HepG2 (cell line): ENCODE measurements around the gene MAN2C1. TPM values are rescaled to one million over a fixed set of nuclear protein-coding genes. Genes with fewer than 3 reads are reported as not detected.

Source experiments
- GATAD2A ChIP-seq: IDR thresholded peaks from 2 replicates; pipeline ENCODE4 v1.6.1; 2016
- KLF12 ChIP-seq: sonication (generic); formaldehyde crosslinking; IDR thresholded peaks from 2 replicates; pipeline ENCODE4 v1.4.0; 2020; ENCODE audit warnings: missing genetic modification reagents, borderline replicate concordance
- NFYC ChIP-seq: IDR thresholded peaks from 2 replicates; pipeline ENCODE4 v1.6.1; 2016; ENCODE audit warnings: missing genetic modification reagents, missing compliant biosample characterization
- SOX13 ChIP-seq, 3 experiments: fragments of 450-650 bp in 1 of 3; sonication (generic) in 1 of 3; formaldehyde crosslinking in 1 of 3; IDR thresholded peaks in 2 of 3; conservative IDR thresholded peaks in 1 of 3; 2 replicates each; pipeline versions ENCODE4 v1.5.0 to v1.6.1; 2016 to 2020; ENCODE audit warnings: antibody characterized with exemption in 1 of 3, mild to moderate bottlenecking in 1 of 3, missing compliant biosample characterization in 1 of 3, missing genetic modification reagents in 1 of 3, moderate library complexity in 1 of 3
- ZNF33A ChIP-seq: sonication (generic); formaldehyde crosslinking; IDR thresholded peaks from 2 replicates; pipeline ENCODE4 v1.5.1; 2020; ENCODE audit warnings: missing genetic modification reagents, mild to moderate bottlenecking, moderate library complexity, borderline replicate concordance
- ZNF687 ChIP-seq: sonication (generic); formaldehyde crosslinking; IDR thresholded peaks from 2 replicates; pipeline ENCODE4 v1.5.1; 2020; ENCODE audit warnings: mild to moderate bottlenecking, missing genetic modification reagents, moderate library complexity
- ZNF891 ChIP-seq: sonication (generic); formaldehyde crosslinking; IDR thresholded peaks from 2 replicates; pipeline ENCODE4 v1.5.0; 2020; ENCODE audit warnings: mild to moderate bottlenecking, missing genetic modification reagents
- polyA plus RNA-seq, 8 experiments: library from polyadenylated mRNA; depleted of rRNA in 3 of 8; stranded (reverse) in 7 of 8; unstranded in 1 of 8; fragments of >200 nt; fragmentation: Illumina TruSeq in 4 of 8; extraction: Trizol in 4 of 8; gene quantifications; 2 replicates each; pipeline versions ENCODE4 v1.2.1 to v1.2.3, GENCODE V29; 2011 to 2016; ENCODE audit warnings: low read depth in 4 of 8, missing spikeins in 1 of 8, mixed read lengths in 1 of 8; ENCODE audit not compliant: insufficient read depth in 1 of 8
- total RNA-seq, 5 experiments: library from RNA; depleted of rRNA; stranded (reverse); fragments of >200 nt; fragmentation: Illumina TruSeq; extraction: Trizol; gene quantifications; 2 replicates each; pipeline ENCODE4 v1.2.3, GENCODE V29; 2016; ENCODE audit warnings: low read depth in 1 of 5
- TF ChIP-seq, protein P1 (sequence below): sonication (generic); formaldehyde crosslinking; IDR thresholded peaks from 2 replicates; pipeline ENCODE4 v1.5.0; 2020; ENCODE audit warnings: mild to moderate bottlenecking, missing genetic modification reagents
- TF ChIP-seq, protein P2 (sequence below): sonication (generic); formaldehyde crosslinking; IDR thresholded peaks from 2 replicates; pipeline ENCODE4 v1.4.0; 2020; ENCODE audit warnings: mild to moderate bottlenecking, missing genetic modification reagents, borderline replicate concordance
- TF ChIP-seq, protein P3 (sequence below): sonication (generic); formaldehyde crosslinking; conservative IDR thresholded peaks from 2 replicates; pipeline ENCODE4 v1.4.0; 2020; ENCODE audit warnings: mild to moderate bottlenecking, missing genetic modification reagents, moderate library complexity

MAN2C1 gene
- total and polyA plus RNA-seq, 2 of the 13 experiments (the other 11 are each of a cell fraction or from before 2014, with no cell fraction given): 62.6 to 71.0 TPM

DNA sequence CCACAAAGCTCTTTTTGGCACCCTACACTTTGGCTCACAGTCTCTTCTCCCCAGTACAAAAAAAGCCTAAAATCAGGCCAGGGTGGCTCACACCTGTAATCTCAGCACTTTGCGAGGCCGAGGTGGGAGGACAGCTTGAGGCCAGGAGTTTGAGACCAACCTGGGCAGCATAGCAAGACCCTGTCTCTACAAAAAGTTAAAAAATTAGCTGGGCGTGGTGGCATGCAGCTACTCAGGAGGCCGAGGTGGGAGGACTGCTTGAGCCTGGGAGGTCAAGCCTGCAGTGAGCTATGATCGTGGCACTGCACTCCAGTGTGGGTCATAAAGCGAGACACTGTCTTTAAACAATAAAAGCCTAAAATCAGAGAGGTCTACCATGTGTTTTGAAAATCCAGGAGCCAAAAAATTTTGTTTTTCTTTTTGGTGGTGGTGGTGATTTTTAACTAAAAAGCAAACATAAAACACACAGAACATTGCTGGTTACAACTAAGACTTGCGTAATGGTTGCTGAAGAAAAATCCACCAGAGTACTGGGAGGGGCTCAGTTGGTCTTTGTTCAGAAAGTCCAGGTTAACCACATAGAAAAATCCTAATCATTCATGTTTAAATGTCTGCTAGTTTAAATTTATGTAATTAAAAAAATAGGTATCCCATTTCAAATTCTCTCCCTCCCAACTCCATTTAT is 1.6 kb upstream of the MAN2C1 start (continued):
- TF ChIP-seq, protein P1, sequence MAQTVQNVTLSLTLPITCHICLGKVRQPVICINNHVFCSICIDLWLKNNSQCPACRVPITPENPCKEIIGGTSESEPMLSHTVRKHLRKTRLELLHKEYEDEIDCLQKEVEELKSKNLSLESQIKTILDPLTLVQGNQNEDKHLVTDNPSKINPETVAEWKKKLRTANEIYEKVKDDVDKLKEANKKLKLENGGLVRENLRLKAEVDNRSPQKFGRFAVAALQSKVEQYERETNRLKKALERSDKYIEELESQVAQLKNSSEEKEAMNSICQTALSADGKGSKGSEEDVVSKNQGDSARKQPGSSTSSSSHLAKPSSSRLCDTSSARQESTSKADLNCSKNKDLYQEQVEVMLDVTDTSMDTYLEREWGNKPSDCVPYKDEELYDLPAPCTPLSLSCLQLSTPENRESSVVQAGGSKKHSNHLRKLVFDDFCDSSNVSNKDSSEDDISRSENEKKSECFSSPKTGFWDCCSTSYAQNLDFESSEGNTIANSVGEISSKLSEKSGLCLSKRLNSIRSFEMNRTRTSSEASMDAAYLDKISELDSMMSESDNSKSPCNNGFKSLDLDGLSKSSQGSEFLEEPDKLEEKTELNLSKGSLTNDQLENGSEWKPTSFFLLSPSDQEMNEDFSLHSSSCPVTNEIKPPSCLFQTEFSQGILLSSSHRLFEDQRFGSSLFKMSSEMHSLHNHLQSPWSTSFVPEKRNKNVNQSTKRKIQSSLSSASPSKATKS: no peak
- TF ChIP-seq ZNF891 (CRISPR knock-in tag) (0 out of 2 replicates have a peak, but pooled peaks have one; percentile 47), SOX13 (IDR thresholded peaks at IDR 0.05) (no peak), SOX13 (CRISPR knock-in tag; conservative IDR thresholded peaks at IDR 0.05 in 1 of 2, IDR thresholded peaks at IDR 0.05 in 1 of 2) (peak in 1 of 2 experiments; percentile 51; a peak in 1 of 4 replicates), GATAD2A (peak; percentile 54), ZNF687 (CRISPR knock-in tag) (peak; percentile 42), ZNF33A (CRISPR knock-in tag) (0 out of 2 replicates have a peak, but pooled peaks have one; percentile 47), NFYC (CRISPR knock-in tag) (no peak), KLF12 (CRISPR knock-in tag) (peak; percentile 33; the same call in 1 of the 2 replicates)
- TF ChIP-seq, protein P2, sequence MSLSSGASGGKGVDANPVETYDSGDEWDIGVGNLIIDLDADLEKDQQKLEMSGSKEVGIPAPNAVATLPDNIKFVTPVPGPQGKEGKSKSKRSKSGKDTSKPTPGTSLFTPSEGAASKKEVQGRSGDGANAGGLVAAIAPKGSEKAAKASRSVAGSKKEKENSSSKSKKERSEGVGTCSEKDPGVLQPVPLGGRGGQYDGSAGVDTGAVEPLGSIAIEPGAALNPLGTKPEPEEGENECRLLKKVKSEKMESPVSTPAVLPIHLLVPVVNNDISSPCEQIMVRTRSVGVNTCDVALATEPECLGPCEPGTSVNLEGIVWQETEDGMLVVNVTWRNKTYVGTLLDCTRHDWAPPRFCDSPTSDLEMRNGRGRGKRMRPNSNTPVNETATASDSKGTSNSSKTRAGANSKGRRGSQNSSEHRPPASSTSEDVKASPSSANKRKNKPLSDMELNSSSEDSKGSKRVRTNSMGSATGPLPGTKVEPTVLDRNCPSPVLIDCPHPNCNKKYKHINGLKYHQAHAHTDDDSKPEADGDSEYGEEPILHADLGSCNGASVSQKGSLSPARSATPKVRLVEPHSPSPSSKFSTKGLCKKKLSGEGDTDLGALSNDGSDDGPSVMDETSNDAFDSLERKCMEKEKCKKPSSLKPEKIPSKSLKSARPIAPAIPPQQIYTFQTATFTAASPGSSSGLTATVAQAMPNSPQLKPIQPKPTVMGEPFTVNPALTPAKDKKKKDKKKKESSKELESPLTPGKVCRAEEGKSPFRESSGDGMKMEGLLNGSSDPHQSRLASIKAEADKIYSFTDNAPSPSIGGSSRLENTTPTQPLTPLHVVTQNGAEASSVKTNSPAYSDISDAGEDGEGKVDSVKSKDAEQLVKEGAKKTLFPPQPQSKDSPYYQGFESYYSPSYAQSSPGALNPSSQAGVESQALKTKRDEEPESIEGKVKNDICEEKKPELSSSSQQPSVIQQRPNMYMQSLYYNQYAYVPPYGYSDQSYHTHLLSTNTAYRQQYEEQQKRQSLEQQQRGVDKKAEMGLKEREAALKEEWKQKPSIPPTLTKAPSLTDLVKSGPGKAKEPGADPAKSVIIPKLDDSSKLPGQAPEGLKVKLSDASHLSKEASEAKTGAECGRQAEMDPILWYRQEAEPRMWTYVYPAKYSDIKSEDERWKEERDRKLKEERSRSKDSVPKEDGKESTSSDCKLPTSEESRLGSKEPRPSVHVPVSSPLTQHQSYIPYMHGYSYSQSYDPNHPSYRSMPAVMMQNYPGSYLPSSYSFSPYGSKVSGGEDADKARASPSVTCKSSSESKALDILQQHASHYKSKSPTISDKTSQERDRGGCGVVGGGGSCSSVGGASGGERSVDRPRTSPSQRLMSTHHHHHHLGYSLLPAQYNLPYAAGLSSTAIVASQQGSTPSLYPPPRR (CRISPR knock-in tag): peak; percentile 11; the same call in 1 of the 2 replicates
- TF ChIP-seq, protein P3, sequence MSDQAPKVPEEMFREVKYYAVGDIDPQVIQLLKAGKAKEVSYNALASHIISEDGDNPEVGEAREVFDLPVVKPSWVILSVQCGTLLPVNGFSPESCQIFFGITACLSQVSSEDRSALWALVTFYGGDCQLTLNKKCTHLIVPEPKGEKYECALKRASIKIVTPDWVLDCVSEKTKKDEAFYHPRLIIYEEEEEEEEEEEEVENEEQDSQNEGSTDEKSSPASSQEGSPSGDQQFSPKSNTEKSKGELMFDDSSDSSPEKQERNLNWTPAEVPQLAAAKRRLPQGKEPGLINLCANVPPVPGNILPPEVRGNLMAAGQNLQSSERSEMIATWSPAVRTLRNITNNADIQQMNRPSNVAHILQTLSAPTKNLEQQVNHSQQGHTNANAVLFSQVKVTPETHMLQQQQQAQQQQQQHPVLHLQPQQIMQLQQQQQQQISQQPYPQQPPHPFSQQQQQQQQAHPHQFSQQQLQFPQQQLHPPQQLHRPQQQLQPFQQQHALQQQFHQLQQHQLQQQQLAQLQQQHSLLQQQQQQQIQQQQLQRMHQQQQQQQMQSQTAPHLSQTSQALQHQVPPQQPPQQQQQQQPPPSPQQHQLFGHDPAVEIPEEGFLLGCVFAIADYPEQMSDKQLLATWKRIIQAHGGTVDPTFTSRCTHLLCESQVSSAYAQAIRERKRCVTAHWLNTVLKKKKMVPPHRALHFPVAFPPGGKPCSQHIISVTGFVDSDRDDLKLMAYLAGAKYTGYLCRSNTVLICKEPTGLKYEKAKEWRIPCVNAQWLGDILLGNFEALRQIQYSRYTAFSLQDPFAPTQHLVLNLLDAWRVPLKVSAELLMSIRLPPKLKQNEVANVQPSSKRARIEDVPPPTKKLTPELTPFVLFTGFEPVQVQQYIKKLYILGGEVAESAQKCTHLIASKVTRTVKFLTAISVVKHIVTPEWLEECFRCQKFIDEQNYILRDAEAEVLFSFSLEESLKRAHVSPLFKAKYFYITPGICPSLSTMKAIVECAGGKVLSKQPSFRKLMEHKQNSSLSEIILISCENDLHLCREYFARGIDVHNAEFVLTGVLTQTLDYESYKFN (CRISPR knock-in tag): peak; percentile 44; the same call in 1 of the 2 replicates
